Measurements from ENCODE around the gene ITPRIPL2.

The ITPRIPL2 gene

GRCh38 chr16:19147126-19147525 lies 33.4 kb downstream of the ITPRIPL2 start:
- no peak for DNase-seq (ENCODE audit: low spot score)
- no peak for TF ChIP-seq CTCF (IDR thresholded peaks at IDR 0.05; ENCODE audit: extremely low read depth, missing control alignments)

DNA sequence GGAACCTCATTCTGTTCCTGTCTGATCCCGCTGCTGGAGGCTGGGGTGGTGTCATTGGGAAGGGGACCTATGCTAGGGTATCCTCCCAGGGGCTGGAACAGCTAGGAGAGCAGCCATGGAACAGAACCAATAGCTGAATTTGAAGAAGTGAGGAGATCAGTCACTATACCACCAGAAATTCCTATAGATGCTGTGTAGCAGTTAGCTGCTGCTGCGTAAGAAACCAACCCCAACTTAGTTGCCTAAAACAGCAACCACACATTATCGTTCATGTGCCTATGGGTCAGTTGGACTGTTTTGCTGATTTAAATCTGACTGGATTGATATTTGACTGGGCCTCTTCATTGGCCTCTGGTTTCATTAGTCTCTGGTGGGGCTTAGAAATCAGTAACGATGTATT lies 33.9 kb downstream of the ITPRIPL2 start:
- no peak for TF ChIP-seq CTCF (IDR thresholded peaks at IDR 0.05; ENCODE audit: extremely low read depth, missing control alignments)
- no peak for DNase-seq (ENCODE audit: low spot score)

DNA sequence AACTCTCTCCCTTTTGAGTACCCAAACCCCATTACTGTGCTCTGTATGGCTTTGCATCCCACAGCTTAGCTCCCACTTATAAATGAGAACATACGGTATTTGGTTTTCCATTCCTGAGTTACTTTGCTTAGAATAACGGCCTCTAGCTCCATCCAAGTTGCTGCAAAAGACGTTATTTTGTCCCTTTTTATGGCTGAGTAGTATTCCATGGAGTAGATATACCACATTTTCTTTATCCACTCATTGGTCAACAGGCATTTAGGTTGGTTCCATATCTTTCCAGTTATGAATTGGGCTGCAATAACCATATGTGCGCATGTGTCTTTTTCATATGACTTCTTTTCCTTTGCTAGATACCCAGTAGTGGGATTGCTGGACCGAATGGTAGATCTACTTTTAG lies 34.4 kb downstream of the ITPRIPL2 start:
- TF ChIP-seq CTCF (IDR thresholded peaks at IDR 0.05; ENCODE audit: extremely low read depth, missing control alignments), result no peak
- no peak for DNase-seq (ENCODE audit: low spot score)

GRCh38 chr16:19151310-19151709 lies 37.5 kb downstream of the ITPRIPL2 start:
- DNase-seq (ENCODE audit: low spot score), result no peak

GRCh38 chr16:19152042-19152441 lies 38.3 kb downstream of the ITPRIPL2 start:
- no peak for DNase-seq (ENCODE audit: low spot score)
- TF ChIP-seq CTCF (IDR thresholded peaks at IDR 0.05; ENCODE audit: extremely low read depth, missing control alignments), result no peak

More at GRCh38 chr16:19151310-19151709, 37.5 kb downstream of the ITPRIPL2 start:
- no peak for TF ChIP-seq CTCF (IDR thresholded peaks at IDR 0.05; ENCODE audit: extremely low read depth, missing control alignments)

DNA sequence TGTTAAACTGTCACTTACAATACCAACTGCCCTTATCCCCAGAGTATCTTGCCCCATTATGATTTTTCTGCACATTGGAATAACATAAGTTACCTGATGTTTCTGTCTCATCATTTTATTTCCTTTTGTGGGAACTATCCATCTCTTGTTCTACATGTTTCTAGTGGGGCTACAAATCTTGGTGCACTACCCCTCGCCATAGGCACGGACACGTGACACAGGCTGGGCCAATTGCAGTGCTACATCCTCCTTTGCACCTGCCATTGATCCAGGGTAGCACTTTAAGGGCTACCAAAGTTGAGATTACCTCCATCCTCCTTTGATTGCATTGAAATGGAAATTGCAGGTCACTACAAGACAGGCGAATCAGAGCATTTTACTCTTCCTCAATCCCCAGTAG lies 40.1 kb downstream of the ITPRIPL2 start:
- DNase-seq (ENCODE audit: low spot score), result no peak
- no peak for TF ChIP-seq CTCF (IDR thresholded peaks at IDR 0.05; ENCODE audit: extremely low read depth, missing control alignments)

- no peak for DNase-seq (ENCODE audit: low spot score)
- TF ChIP-seq CTCF (IDR thresholded peaks at IDR 0.05; ENCODE audit: extremely low read depth, missing control alignments), result no peak
Measured at GRCh38 chr16:19162085-19162484, 48.3 kb downstream of the ITPRIPL2 start.
